OCI-LY3 (cell line): ENCODE data around the gene KIF6.

Source experiments
- H2AFZ ChIP-seq: fragments of 200-600, 300-600 bp; shearing (Covaris generic); 2 replicates; pipeline ENCODE4 v1.6.0; 2014; ENCODE audit warnings: antibody characterized with exemption, low read depth, low read length
- H3K27ac ChIP-seq: fragments of 200-600, 300-600 bp; sonication (generic); 2 replicates; pipeline ENCODE4 v1.5.1; 2014; ENCODE audit warnings: mild to moderate bottlenecking, low read length, moderate library complexity, mixed read lengths
- H3K27me3 ChIP-seq: fragments of 200-600, 300-600 bp; sonication (generic); 2 replicates; pipeline ENCODE4 v1.6.1; 2014; ENCODE audit warnings: low read depth, low read length, mixed read lengths
- H3K36me3 ChIP-seq: fragments of 200-600, 300-600 bp; sonication (generic); replicated peaks from 2 replicates; pipeline ENCODE3; 2014; ENCODE audit warnings: low read depth, low read length, mixed read lengths
- H3K4me1 ChIP-seq: fragments of 300-600, 200-600 bp; sonication (generic); 2 replicates; pipeline ENCODE4 v1.6.1; 2014; ENCODE audit warnings: low read length, mixed read lengths
- H3K4me2 ChIP-seq: fragments of 200-600, 300-600 bp; sonication (generic); 2 replicates; pipeline ENCODE4 v1.6.1; 2014; ENCODE audit warnings: low read length, mixed read lengths
- H3K4me3 ChIP-seq: fragments of 300-600, 200-600 bp; sonication (generic); 2 replicates; pipeline ENCODE4 v1.5.1; 2014; ENCODE audit warnings: antibody characterized with exemption, mild to moderate bottlenecking, low read length, moderate library complexity
- H3K79me2 ChIP-seq: fragments of 300-600, 200-600 bp; shearing (Covaris generic); 2 replicates; pipeline ENCODE4 v1.6.1; 2014; ENCODE audit warnings: mild to moderate bottlenecking, low read length, mixed read lengths
- H3K9ac ChIP-seq: fragments of 300-600, 200-600 bp; shearing (Covaris generic); 2 replicates; pipeline ENCODE4 v1.6.0; 2014; ENCODE audit warnings: mild to moderate bottlenecking, low read length, moderate library complexity
- H3K9me3 ChIP-seq: fragments of 200-600, 300-600 bp; shearing (Covaris generic); 2 replicates; pipeline ENCODE4 v1.6.1; 2014; ENCODE audit warnings: low read length, mixed read lengths; ENCODE audit not compliant: insufficient read depth
- H4K20me1 ChIP-seq: fragments of 200-600, 300-600 bp; sonication (generic); 2 replicates; pipeline ENCODE4 v1.6.1; 2016; ENCODE audit warnings: low read length, mixed read lengths; ENCODE audit not compliant: insufficient read depth
- CTCF ChIP-seq: fragments of 200-600, 300-600 bp; sonication (generic); IDR thresholded peaks from 2 replicates; pipeline ENCODE4 v1.5.1; 2014; ENCODE audit warnings: antibody characterized with exemption, low read length, low read depth
- EZH2phosphoT487 ChIP-seq: fragments of 200-600 bp; shearing (Covaris generic); IDR thresholded peaks from 2 replicates; pipeline ENCODE4 v1.6.1; 2018; ENCODE audit warnings: antibody characterized with exemption, mixed run types, low read depth

The KIF6 gene

GRCh38 chr6:39421383-39422225 lies 303.6 kb downstream of the KIF6 start:
- Histone ChIP-seq H3K79me2 (no peaks in the 10 kb centered on the region), H3K27ac (no peak overlapping the region), H3K36me3 (no peaks in the 10 kb centered on the region), H3K27me3 (peaks cover 2% of the 10 kb centered on the region; the same call in 1 of the 2 replicates), H3K9ac (no peak overlapping the region), H3K4me1 (peaks cover 17% of the 10 kb centered on the region), H4K20me1 (no peaks in the 10 kb centered on the region), H3K9me3 (no peaks in the 10 kb centered on the region), H2AFZ (no peak overlapping the region), H3K4me2 (no peak overlapping the region), H3K4me3 (no peak overlapping the region)
- TF ChIP-seq CTCF (no peak), EZH2phosphoT487 (no peak)

GRCh38 chr6:39420300-39421265 lies 304.6 kb downstream of the KIF6 start:
- H3K4me2 ChIP-seq, result no peak overlapping the region
- H3K4me1 ChIP-seq, result peaks cover 8% of the 10 kb centered on the region
- H3K9ac ChIP-seq, result no peak overlapping the region
- H3K27me3 ChIP-seq, result peaks cover 2% of the 10 kb centered on the region; the same call in 1 of the 2 replicates
- H3K79me2 ChIP-seq, result no peaks in the 10 kb centered on the region
- no peaks in the 10 kb centered on the region for H3K9me3 ChIP-seq
- no peaks in the 10 kb centered on the region for H3K36me3 ChIP-seq
- H2AFZ ChIP-seq, result no peak overlapping the region
- H3K4me3 ChIP-seq, result no peak overlapping the region
- TF ChIP-seq CTCF (no peak), EZH2phosphoT487 (no peak)
- H4K20me1 ChIP-seq, result no peaks in the 10 kb centered on the region
- no peak overlapping the region for H3K27ac ChIP-seq

GRCh38 chr6:39419607-39420006 lies 305.6 kb downstream of the KIF6 start:
- H3K9ac ChIP-seq, result no peak overlapping the region
- H2AFZ ChIP-seq, result no peak overlapping the region
- peaks cover 8% of the 10 kb centered on the region for H3K4me1 ChIP-seq
- no peak overlapping the region for H3K4me3 ChIP-seq
- no peaks in the 10 kb centered on the region for H3K79me2 ChIP-seq
- H3K4me2 ChIP-seq, result no peak overlapping the region
- no peak overlapping the region for H3K27ac ChIP-seq
- no peaks in the 10 kb centered on the region for H3K36me3 ChIP-seq
- H4K20me1 ChIP-seq, result no peaks in the 10 kb centered on the region
- H3K27me3 ChIP-seq, result no peaks in the 10 kb centered on the region
- no peaks in the 10 kb centered on the region for H3K9me3 ChIP-seq
- TF ChIP-seq CTCF (no peak), EZH2phosphoT487 (no peak)

- TF ChIP-seq EZH2phosphoT487 (no peak), CTCF (no peak)
- Histone ChIP-seq H3K4me1 (peaks cover 8% of the 10 kb centered on the region), H3K4me2 (no peak overlapping the region), H2AFZ (no peak overlapping the region), H3K27me3 (no peaks in the 10 kb centered on the region), H3K79me2 (no peaks in the 10 kb centered on the region), H3K27ac (no peak overlapping the region), H3K36me3 (no peaks in the 10 kb centered on the region), H3K9me3 (no peaks in the 10 kb centered on the region), H3K4me3 (no peak overlapping the region), H3K9ac (no peak overlapping the region), H4K20me1 (no peaks in the 10 kb centered on the region)
These were observed 307.8 kb downstream of the KIF6 start for GRCh38 chr6:39417440-39417839.
